GM19025 (cell line): Measurements from ENCODE around the gene AFAP1.
A peak's percentile ranks its signal among the peaks of the same experiment; 100 is the strongest.

Experiments used
- ATAC-seq: cut with Tn5 transposase; IDR thresholded peaks from one replicate; pipeline ENCODE4 v1.9.1; 2021; ENCODE audit warnings: mild to moderate bottlenecking, low read depth, moderate library complexity; ENCODE audit not compliant: unreplicated experiment

The AFAP1 gene

GRCh38 chr4:7777871-7778509 is 161.7 kb downstream of the AFAP1 start:
- ATAC-seq, result no peak

DNA sequence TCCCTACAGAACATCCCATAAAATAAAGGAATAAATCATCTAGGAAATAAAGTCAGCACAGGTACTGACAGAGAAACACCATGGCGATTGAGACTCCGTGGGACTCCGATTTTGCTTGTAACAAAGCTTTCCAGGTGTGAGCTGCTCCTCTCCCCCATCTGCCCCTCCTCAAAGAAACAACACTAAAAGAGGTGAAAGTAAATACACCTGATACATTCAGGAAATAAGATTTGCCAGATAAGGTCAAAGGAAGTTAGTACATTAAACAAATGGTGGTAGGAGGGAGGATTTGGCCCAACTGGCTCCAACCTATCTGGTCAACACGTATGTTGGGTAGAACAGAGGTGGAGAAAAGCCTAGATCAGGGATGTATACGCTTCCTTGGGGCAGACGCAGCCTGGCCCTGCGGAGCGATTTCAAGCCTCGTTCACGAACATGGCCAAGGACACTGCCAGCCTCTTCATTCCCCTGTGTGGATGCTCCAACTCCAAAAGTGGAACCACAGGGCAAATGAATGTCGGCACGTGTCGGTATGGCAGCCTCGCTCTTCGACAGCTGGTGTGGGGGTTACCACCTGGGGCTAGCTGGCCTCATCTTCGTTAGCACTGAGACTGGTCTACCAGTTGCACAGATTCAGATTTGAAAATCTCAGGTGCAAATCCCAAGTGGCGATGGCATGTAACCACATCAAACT is 162.5 kb downstream of the AFAP1 start:
- ATAC-seq, result no peak

- ATAC-seq, result no peak
These were observed 164.3 kb downstream of the AFAP1 start for GRCh38 chr4:7775396-7775795.

GRCh38 chr4:7774301-7775294 is 165.1 kb downstream of the AFAP1 start:
- ATAC-seq, result no peak

DNA sequence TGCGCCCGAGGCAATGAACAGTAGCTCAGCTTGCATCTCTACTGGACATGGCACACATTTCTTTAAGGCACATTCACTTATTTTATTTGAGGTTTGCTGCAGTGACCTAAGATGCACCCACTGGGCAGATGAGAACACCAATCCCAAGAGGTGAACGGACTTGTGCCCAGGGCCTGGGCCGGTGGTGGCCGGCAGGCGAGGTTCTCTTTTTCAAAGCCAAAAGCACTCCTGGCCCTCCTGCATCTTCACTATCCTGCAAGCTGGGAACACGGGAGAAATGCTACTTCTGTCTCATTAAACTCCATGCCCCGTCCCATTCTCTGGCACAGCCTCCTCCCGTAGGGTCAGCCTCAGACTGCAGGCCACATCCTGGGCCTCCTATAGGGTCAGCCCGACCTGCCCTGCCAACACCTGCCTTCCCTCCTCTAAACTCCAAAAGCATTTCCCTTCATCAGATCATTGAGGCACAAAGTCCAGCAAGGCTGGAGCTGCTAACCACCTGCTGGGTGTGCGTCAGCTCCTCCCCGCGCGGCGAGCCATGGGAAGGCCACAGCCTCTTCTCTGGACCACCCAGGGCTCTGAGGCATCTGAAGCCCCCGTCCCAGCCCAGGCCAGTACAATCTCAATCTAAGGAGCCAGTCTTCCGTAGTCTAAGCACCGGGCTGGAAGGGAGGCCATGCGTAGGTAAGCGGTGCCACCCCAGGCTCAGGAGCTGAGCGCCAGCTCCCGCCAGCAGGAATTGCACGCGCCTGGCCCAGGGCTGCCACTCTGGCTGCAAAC is 166.1 kb downstream of the AFAP1 start:
- no peak for ATAC-seq

DNA sequence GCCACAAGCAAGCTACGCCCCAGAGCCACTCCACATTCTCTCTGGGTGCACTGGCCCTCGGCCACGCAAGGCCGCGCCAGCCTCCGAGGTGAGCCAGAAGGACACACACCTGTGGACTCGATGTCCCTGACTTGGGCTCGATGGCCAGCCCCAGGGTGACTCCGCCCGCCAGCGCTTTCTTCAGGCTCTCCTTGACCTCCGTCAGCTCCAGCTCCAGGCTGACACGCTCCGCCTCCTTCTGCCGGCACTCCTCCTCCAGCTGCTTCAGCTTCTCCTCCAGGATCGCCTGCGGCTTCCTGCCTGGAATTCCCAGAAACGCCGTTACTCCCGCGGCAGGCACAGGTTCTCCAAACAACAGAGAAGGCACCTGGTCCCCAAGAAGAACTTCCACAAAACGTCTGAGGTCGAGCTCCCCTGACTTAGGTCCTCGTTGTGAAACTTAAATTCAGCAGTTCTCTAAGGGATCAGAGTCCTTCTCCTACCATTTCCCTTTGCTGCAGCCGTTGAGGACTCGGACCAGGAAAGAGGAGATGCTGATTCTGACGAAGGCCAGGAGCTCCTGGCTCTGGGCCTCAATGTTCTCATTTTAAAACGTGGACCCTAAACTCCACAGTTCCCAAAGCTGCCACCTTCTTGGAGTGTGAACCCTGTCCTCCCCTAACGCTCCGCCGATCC is 166.8 kb downstream of the AFAP1 start:
- no peak for ATAC-seq

DNA sequence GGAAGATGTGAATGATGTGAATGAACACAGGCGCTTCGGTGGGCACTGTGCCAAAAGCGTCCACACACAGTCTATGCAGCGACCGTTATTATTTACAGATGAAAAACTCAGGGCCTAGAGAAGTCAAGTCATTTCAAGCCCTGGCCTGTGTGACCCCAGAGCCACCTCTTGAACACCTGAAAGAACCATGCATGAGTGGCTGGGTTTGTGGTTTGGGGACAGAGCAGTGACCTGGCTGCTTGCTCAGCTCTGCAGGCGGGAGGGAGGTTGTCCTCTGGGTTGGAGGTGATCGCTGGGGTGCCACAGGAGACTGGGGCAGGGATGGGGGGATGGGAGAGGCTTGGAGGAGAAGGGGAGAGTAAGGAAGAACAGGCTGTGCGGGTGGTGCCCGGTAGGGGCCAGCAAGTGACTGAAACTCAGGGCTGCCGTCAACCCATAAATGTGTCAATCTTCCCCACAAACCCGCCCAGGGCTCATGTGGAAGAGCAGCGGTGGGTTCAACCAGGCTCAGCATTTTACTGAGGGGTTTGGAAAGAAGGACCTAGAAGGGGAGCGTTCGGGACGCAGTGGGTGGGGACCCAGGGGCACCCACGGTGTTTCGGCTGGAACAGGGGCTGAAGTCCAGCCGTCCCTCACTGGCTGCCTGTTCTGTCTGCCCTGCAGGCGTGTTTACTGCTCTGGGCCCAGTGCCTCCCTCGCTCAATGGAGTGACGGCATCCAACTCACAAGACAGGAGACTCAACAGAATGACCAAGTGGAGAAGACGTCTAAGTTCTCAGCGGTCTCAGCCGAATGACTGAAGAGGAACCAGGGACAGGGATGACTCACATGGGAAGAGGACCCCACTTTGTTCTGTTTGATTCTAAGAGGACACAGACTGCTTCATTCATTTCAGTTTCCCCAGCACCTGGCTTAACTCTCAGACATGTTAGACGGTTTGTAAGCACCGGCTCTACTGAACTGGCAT is 167.8 kb downstream of the AFAP1 start:
- peak; percentile 84 for ATAC-seq

DNA sequence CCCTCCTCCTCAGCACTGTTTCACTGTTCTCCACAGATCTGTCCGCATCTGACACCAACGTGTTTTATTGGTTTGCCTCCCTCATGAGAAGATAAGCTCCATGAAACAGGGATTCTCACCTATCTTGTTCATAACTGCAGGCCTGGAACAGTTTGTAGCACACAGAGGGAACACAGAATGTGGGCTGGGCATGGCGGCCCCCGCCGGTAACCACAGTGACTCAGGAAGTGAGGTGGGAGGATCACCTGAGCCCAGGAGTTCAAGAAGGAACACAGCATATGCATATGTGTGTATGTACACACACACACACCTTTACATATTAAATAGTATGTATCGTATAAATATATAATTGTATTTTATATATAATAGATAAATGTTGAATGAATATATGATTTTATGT is 168.6 kb downstream of the AFAP1 start:
- no peak for ATAC-seq

DNA sequence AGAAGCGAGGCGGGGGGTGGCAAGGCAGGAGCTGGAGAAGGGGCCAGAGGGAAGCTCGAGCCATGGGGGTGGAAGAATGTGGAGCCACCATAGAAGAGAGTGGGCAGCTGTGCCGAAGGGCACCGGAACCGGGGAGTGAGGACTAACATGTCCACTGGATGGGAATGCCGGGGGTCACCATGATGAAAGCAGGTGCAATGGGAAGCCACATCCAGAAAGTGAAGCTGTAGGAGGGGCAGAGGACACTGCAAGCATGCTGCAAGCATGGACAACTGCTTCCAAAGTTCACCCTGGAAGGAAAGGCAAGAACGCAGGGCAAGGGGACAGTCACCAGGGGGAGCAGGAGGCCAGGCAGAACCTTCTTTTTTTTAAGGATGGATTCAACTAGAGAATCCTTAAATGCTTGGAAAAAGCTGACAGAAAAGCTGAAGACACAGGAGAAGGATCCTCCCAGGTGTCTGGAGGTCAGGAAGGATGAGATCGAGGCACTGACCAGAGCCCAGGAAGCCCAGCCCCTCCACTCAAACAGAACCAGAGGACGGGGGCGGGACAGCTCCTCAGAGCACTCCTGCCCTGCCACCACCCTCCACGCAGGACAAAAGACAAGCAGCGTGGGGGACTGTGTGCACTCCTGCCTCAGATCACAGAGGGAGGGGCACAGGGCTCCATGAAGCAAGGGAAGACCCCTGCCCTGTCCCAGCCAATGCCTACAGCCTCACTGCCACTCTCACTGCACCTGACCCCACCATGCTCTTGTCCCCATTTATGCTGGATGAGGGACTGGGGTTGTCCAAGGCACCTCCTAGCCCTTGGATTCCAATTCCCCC is 169.2 kb downstream of the AFAP1 start:
- ATAC-seq, result no peak

DNA sequence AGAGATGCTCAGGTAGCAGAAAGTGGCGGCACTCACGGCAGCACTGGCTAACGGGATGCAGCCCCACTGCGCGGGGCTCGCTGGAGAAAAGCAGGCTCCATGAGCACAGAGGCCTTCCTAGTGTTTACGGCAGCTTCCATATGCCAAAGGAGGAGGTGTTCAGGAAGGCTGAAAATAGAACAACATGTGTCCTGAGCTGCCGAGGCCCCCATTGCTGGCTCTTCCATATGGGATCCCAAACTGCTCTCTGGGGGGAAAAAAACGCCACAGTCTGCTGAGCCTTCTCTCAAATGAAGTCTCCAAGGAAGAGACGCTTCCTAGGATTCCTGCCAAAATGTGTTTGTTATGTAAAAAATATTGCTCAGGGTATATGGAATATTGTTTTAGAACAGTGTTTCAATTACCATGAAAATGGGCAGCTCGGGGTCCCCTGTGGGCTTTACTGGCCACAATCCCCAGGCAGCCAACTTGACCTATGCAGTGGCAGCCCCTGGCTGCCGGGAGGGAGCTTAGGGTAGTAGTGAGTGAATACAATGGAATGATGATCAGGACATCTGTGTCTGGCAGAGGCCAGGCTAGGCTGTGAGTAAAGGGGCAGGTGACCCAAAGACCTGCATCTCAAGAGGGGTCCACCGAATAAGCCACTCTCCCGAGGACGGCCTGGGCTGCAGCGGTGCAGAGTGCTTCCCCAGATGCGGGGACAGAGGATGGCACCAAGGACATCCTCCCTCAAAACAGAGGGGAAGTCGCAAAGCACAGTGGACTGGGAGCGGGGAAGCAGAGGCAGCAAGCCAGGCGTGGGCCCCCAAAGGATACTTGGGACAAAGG is 170.1 kb downstream of the AFAP1 start:
- ATAC-seq, result no peak

GRCh38 chr4:7768736-7769135 is 170.9 kb downstream of the AFAP1 start:
- no peak for ATAC-seq

DNA sequence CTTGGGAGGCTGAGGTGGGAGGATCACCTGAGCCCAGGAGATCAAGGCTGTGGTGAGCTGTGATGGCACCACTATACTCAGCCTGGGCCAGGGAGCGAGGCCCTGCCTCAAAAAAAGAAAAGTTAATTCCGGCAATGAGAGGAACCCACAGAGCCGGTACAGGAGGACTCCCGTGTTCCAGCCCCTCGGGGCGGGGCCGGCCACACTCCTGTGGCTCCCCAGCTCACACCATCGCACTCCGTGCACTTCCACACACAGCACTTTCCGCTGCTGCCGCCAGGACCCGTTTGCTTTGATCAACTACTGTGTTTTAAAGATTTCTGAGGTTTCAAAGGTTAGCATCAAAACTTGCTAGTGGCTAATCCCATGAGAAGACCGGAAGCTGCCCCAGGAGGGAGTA is 171.7 kb downstream of the AFAP1 start:
- ATAC-seq, result no peak

DNA sequence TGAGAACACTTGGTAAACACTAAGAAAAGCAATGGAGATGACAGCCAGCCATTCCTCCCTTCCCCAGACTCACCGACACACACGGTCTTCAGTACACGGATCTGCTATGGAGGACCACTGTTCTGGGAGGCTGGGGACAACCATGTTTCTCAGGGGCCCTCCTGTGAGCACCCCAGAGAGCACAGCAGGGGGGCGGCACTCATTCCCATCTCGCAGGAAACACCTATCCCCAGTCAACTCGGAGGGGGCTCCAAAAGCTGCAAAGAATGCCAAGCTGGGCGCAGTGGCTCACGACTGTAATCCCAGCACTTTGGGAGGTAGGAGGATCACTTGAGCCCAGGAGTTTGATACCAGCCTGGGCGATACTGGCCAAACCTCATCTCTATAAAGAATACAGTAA is 172.1 kb downstream of the AFAP1 start:
- no peak for ATAC-seq

- ATAC-seq, result no peak
These were observed 172.9 kb downstream of the AFAP1 start for GRCh38 chr4:7766661-7767345.

- ATAC-seq, result no peak
These were observed 173.6 kb downstream of the AFAP1 start for GRCh38 chr4:7766086-7766485.

GRCh38 chr4:7765666-7766065 is 174.0 kb downstream of the AFAP1 start:
- no peak for ATAC-seq

DNA sequence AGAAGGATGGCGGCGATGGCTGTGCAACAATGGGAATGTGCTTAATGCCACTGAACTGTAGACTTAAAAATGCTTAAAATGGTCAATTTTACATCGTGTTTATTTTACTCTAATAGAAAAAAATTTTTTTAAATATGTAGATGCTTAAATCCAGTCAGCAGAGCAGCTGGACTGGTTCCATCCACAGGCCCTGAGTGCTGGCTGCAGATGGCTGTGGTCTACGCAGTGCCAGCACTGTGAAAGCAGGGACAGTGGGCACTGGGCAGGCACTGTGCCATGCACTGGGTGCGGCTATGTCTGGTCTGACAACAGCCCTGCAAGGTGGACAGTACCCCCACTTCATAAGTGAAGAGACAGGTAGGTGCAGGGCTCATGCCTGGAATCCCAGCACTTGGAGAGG is 175.2 kb downstream of the AFAP1 start:
- ATAC-seq, result no peak
